ENCODE measurements around the gene VPS45.
A peak's percentile ranks its signal among the peaks of the same experiment; 100 is the strongest.

GRCh38 chr1:150168960-150169601 is 101.5 kb downstream of the VPS45 start:
- TF ChIP-seq, protein P1, sequence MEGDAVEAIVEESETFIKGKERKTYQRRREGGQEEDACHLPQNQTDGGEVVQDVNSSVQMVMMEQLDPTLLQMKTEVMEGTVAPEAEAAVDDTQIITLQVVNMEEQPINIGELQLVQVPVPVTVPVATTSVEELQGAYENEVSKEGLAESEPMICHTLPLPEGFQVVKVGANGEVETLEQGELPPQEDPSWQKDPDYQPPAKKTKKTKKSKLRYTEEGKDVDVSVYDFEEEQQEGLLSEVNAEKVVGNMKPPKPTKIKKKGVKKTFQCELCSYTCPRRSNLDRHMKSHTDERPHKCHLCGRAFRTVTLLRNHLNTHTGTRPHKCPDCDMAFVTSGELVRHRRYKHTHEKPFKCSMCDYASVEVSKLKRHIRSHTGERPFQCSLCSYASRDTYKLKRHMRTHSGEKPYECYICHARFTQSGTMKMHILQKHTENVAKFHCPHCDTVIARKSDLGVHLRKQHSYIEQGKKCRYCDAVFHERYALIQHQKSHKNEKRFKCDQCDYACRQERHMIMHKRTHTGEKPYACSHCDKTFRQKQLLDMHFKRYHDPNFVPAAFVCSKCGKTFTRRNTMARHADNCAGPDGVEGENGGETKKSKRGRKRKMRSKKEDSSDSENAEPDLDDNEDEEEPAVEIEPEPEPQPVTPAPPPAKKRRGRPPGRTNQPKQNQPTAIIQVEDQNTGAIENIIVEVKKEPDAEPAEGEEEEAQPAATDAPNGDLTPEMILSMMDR (conservative IDR thresholded peaks at IDR 0.05; ENCODE audit: low read depth, low read length), result peak; percentile 93
- no peak for TF ChIP-seq POLR2A (IDR thresholded peaks at IDR 0.05; ENCODE audit: low read depth, low read length)
